ENCODE data around the gene SLC22A23.
A peak's percentile ranks its signal among the peaks of the same experiment; 100 is the strongest.

SLC22A23 gene

GRCh38 chr6:3233904-3234303 lies 222.9 kb downstream of the SLC22A23 start:
- DNase-seq, result no peak

GRCh38 chr6:3233321-3233720 lies 223.5 kb downstream of the SLC22A23 start:
- DNase-seq, result no peak

DNA sequence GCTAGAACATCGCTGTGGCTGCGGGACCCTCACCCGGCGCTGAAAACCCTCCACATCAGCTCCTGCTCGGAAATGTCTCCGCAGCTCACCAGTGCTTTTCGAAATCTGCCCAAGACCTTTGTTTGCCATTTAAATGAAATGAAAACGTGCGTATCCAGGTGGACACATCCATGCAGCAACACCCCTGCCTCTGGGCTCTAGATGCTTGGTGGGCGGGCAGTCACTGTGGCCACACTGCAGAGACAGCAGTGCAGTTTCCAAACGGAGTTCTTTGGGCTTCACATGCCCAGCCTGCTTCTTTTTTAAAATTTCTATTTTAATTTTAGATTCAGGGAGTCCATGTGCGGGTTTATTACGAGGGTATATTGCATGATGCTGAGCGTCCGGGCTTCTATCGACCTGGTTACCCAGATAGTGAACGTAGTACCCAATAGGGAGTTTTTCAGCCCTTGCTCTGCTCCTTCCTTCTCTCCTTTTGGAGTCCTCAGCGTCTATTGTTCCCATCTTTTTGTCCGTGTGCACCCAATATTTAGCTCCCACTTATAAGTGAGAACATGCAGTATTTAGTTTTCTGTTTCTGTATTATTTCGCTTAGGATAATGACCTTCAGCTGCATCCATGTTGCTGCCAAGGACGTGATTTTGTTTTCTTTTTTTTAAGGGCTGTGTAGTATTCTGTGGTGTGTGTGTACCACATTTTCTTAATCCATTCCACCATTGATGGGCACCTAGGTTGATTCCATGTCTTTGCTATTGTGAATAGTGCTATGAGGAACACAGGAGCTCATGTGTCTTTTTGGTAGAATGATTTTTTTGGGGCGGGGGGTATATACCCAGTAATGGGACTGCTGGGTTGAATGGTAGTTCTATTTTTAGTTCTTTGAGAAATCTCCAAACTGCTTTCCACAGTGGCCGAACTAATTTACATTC lies 224.6 kb downstream of the SLC22A23 start:
- DNase-seq, result no peak

DNA sequence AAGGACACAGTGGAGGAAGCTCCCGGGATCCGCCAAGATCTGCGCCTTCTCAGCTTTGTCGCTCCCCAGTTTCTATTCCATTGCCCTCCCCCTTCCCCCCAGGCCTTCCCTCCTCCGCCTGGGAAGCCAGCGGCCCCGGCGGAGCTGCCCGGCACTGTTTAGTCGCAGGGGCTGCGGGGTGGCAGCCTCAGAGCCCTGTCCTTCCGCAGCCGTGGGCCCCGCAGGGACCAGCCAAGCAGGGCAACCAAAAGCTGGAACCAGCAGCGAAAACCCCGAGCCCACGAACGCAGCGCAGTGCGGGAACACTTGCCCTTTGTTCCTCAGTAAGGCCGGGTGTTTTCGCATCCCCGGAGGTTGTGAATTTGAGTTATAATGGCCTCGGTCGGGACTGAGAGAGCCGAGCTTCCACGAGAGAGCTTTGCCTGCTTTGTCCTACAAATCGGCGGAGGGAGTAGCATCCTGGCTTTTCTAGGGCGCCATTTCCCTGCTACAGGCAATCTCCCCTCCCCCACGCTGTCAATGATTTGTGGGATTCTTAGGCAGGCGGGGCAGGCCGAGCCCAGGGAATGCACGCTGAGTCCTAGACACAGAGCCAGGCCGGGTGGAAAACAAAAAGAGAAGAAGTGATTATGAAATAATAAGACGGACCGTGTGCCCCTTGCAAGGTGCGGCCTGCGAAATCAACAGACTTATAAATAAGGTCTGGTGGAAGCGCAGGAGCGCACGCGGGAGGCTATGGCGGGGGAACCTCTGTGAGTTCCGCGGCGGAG lies 225.4 kb downstream of the SLC22A23 start:
- peak; percentile 89 for DNase-seq

DNA sequence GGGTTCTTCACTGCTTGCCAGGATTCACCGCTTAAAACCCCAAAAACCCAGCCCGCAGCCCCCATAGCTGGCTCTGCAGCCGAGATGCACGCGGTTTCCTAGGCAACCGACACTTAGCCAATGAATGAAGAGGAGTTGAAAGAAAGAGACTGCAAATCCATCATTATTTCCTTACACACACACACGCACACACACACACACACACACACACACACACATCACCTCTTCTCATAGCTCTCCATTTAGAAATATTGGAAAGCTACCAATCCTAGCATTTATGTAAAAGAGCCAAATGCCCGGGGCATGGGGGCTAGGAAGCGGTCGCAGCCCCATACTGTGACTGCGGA lies 226.0 kb downstream of the SLC22A23 start:
- peak; percentile 76 for DNase-seq

DNA sequence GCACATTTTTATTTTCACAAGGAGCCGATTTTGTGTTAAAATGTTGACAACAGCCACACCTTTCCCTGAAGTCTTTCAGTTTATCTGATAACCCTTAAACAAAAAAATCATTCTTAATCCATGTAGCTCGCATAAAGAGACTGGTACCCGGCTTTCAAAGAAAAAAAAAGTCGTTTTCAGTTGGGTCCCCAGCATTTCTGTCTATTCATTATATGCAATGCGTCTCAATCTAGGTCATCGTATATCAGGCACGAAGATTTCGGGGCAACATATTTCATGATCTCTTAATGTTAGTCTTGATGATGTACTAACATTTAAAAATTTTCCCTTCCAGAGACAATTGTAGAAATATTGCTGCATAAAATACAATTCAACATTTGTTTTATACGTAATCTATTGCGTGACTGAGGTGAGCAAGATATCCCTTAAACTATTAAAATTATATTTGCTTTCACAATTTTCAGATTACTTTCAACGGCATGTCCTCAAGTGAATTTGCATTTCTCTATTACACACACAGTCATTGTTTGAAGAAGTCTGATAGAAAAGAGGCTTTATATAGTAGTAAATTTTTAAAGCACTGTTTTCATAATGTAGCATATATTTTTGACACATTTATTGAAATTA lies 226.5 kb downstream of the SLC22A23 start:
- no peak for DNase-seq

- no peak for DNase-seq
Measured at GRCh38 chr6:3229566-3230178, 227.2 kb downstream of the SLC22A23 start.

DNA sequence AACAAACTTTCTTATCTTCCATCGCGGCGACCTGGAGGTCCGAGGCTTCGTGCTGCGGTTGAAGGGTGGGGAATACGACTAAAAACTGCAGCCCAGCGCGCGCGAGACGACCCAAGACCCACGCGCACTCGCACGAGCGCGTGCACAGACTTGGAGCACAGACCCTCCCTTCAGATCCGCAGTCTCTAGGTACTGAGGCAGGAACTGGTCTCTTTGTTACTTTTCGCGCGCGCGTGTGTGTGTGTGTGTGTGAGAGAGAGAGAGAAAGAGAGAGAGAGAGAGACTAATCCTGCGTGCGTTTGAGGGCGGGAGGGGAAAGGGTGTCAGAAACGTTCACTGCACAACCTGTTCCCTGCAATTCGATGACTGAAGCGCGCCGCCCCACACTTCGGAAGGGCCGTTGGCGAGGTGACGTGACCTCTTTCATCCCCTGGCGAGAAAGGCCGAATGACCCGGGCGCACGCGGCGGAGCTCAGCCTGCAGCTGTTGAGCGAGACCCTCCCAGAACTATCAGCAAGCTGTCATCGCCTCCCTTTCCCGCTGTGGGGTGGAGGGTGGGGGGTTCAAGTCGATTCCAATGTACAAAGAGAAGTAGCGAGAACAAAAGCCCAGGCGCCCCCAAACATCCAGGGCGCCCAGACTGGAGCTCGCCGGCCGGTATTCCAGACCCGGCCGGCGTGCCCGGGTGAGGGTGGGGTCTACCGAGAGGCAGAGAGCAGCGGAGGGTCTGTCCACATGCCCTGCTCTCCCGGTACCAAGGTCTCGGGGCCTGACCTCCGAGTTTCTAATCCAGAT lies 227.9 kb downstream of the SLC22A23 start:
- DNase-seq, result no peak

GRCh38 chr6:3228046-3228671 lies 228.7 kb downstream of the SLC22A23 start:
- peak; percentile 76 for DNase-seq

- DNase-seq, result peak; percentile 56
Measured at GRCh38 chr6:3227363-3228045, 229.3 kb downstream of the SLC22A23 start, which contains the start of gene TUBB2B. Gene TUBB2B, minus strand, starts transcription at chr6:3227653. Its CDS starts 110 bp downstream, at chr6:3227543.

DNA sequence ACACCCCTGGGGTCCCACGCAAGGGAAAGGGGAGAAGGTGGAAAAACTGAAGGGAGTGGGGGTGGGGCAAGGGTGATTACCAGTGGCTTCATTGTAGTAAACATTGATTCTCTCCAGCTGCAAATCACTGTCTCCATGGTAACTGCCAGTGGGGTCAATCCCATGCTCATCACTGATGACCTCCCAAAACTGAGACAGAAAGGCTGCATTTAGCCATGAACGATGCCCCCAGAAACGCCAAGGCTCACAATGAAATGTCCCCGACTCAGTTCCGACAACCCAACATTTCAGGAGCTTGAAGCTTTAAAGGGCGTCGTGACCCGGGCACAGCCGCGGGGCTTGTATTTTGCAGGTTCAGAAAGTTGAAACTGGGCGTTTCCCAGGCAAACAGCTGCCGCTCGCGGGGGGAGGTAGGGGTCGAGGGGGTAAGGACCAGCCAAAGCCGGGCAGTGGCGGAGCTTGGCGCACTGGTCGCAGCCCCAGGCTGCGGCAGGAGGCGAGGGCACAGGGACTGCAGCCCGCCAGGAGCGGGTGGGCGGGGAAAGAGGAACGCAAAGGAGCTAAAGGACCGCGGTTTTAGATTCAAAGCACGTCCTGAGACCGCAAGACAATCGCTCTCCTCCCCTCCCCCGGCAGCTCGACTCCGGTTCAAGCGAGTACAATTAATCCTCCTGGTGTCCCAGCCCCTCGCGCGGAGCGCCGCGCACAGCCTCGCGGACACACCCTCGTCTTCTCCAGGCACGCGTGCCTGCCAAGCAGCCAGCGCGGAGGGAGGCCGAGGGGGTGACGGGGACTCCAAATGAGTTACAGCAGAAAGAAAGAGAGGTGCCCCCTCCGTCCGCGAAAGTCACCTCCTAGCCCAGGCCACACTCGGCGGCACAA lies 230.1 kb downstream of the SLC22A23 start:
- no peak for DNase-seq

DNA sequence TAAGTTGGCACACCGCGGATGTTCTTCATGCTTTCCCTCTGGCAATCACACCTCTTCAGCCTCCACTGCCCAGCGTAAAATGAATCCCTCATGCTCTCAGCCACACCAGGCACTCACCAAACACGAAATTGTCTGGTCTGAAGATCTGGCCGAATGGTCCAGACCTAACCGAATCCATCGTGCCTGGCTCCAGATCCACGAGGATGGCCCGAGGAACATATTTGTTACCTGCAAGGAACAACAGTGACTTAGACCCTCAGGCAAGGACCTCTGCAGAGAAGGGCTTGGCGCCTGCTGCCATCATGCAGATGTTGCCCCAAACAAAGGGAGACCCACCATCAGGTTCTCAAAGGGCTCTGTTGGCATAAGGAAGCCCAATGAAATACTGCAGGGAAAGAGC lies 230.8 kb downstream of the SLC22A23 start:
- no peak for DNase-seq

- no peak for DNase-seq
Measured at GRCh38 chr6:3222506-3223038, 234.3 kb downstream of the SLC22A23 start.

GRCh38 chr6:3221578-3221977 lies 235.3 kb downstream of the SLC22A23 start:
- no peak for DNase-seq

GRCh38 chr6:3220366-3220765 lies 236.5 kb downstream of the SLC22A23 start:
- no peak for DNase-seq

All from NCI-H187 treated with DMSO at 0.1 percent for 48 hours (cell line).